NCI-H146 treated with DMSO at 0.1 percent for 48 hours (cell line): Measurements from ENCODE around the gene MEN1.
A peak's percentile ranks its signal among the peaks of the same experiment; 100 is the strongest.

Experiments used
- DNase-seq: peaks from one replicate; lab custom pipeline; 2025; ENCODE audit not compliant: unreplicated experiment; lab: John Stamatoyannopoulos, UW

The MEN1 gene

DNA sequence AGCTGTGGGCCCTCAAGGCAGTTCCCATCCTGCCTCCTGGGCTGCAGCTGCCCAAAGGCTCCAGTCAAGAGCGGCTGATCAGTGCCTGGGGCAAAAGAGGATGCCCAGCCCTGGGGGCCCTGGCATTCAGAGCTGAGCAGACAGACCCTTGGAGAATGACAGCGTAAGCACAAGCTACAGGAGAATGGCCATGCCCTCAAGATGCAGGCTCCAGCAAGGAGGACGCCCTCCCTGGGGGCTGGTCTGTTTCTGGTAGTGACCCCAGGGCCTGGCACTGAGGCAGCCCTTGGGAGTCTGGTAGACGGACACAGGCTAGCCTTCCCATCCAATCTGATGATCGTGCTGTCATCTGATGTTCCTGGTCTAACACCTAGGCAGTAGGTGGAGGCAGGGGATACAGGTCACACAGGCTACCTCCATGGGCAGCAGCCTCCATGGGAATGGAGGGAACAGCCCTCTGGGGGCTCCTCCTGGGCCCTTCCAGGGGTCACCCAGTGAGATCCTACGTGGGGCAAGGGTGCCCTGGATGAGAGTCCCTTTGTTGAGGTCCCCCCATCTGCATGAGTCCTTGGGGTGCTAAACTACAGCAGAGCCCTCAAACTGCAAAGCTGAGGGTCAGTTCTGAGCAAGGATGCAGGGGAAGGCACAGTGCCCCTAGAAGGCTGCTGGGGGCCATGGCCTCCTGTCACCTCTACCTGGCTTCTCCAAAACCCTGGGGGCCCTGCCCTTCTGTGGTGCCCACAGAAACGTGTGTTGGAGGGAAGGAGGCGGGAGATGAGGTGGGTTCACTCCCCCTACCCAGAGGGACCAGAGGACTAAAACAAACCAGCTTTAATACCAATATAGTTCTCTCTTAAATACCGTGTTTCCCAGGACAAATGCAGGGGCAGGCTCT is 21.8 kb downstream of the MEN1 start:
- DNase-seq = no peak

DNA sequence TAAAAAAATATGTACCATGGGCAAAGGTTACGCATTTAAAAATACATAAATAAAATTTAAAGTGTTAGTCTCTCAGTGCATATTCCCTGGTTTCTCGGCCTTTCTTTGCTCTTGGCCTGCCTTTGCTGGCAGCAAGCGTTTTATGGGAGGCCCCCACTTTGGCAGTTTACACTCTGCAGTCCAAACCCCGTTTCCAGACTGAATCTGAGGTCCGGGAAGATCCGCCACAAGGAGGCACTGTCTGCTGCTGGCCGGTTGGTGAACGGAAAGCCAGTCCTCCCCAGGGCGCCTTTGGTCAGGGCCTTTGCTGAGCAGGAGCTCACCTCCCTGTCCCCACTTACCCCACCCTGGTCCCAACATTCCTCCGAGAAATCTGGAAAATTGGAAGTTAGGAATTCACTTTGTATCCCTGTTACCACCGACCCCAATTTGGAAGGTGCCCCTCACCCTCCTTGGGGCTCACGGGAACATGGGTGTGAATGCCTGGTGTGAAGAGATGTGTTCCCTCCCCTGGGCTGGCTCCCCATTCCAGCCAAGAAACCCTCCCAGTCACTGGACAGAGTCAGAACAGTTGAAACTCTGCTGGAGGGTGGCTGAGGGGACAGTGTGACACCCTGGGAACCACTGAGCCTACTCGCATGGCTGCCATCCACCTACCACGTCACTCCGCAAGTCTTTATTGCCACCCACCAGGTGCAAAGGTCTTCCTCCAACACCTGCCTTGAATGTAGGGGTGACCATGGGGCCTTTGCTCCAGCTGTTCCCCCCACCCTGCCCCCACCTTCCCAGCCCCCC is 22.6 kb downstream of the MEN1 start:
- no peak for DNase-seq

GRCh38 chr11:64786308-64786707 is 24.0 kb downstream of the MEN1 start:
- no peak for DNase-seq

DNA sequence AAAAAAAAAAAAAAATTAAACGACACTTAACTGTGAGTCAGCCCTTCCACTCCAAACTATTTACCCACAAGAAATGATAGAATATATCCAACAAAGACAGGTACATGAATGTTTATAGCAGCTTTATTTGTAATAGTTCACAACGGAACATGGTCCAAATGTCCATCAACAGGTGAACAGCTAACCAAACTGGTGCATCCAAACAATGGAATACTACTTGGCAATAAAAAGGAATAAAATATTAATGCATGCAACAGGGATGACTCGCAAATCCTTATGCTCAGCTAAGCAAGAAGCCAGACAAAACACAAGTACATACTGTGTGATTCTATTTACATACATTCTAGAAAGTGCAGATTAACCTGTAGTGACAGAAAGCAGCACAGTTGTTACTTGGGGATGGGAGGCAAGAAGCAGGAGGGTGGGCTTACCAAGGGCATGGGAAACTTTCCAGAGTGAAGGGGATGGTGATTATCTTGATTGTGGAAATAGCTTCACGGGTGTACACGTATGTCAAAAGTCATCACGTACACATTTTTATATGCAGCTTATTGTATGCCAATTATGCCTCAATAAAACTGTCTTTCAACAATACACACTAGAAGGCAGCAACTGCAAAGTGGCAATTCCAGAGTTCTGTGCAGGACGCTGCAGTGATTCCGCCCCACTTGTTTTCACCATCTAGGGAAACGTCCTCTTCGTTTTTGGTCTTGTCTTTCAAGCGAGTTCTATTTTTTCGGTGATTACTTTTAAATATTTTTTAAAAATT is 25.4 kb downstream of the MEN1 start:
- DNase-seq = no peak

DNA sequence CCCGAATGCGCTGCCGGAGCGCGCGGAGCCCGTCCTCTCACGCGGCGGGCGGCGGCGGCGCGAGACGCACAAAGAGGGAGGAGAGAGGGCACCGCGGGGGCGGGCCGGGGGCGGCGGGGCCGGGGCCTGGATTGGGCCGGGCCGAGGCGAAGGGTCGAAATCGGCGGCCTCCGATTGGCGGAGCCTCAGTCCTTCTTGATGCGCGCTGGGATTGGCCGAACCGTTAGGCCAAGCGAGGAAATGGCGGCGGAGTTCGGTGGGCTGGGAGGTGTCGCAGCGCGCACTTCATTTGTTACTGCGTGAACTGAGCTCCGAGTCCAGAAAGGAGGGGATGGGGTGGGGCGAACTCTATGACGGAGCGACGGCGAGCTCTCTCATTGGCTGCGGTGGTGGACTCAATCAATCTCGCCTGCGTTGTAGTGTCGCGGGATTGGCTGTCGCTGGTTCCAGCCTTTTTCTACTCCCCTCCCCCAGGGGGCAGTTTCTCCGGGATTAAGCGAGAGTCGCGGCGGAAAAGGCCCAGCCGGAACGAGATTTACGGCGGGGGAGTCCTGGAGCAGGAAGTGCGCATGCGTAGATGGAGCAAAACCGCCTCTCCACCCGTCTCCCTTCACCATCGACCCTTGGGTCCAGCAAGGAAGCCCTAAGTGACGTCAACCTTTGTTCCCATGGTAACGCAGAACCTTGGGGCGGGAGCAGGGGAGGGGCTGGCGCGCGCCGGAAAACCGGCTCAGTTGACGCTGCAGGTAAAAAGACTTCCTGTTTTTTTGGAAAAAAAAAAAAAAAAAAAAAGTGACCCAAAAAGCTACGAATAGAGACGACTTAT is 31.7 kb downstream of the MEN1 start, which contains the start of gene SF1:
Gene SF1, minus strand, starts transcription at position 70 of the 826 bp plus-strand sequence. CDS start 150 bp downstream, outside the sequence.
- peak; percentile 99 for DNase-seq

- no peak for DNase-seq
Measured at GRCh38 chr11:64778223-64778472, 32.2 kb downstream of the MEN1 start.

DNA sequence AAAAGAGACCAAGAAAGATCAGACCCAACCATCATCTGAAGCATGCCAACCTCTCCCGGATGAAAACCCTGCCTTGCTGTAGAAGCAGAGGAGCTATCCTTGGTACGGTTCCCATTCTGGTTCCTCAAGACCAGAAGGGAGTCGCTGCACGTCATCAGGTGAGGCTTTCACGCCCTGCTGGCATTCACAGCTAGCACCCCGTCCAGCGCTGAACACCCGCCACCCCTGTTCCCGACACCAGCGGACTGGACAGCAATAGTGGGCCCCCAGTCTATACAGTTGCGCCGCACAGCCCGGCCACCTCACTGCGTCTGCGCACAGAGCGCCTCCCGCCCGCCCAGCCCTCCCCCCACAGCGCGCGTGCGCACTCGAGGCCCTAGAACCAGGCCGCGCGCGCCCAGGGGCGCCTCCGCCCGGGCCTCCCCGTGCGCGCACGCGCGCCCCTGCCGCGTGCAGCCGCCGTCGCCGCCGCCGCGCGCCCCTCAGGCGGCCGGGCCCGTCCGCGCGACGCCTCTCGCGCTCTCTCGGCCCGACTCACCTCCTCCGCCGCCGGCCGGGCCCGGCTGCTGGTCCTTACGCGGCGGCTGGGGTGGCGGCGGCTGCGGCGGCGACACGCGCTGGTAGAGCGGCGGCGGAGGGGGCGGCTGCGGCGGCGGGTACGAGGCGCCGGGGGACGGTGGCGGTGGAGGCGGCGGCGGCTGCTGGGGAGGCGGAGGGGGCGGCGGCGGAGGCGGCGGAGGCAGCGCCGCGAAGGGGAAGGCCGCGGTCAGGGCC is 32.7 kb downstream of the MEN1 start:
- DNase-seq = peak; percentile 36

GRCh38 chr11:64776875-64777274 is 33.5 kb downstream of the MEN1 start:
- no peak for DNase-seq

- no peak for DNase-seq
Measured at GRCh38 chr11:64776425-64776824, 33.9 kb downstream of the MEN1 start.

- DNase-seq = no peak
Measured at GRCh38 chr11:64774144-64774543, 36.2 kb downstream of the MEN1 start.

- no peak for DNase-seq
Measured at GRCh38 chr11:64772303-64773018, 37.9 kb downstream of the MEN1 start.

GRCh38 chr11:64771861-64772260 is 38.5 kb downstream of the MEN1 start:
- DNase-seq = no peak

GRCh38 chr11:64770120-64770519 is 40.2 kb downstream of the MEN1 start:
- DNase-seq = no peak

- DNase-seq = no peak
Measured at GRCh38 chr11:64769283-64769682, 41.1 kb downstream of the MEN1 start.

- no peak for DNase-seq
Measured at GRCh38 chr11:64768300-64768694, 42.1 kb downstream of the MEN1 start.

DNA sequence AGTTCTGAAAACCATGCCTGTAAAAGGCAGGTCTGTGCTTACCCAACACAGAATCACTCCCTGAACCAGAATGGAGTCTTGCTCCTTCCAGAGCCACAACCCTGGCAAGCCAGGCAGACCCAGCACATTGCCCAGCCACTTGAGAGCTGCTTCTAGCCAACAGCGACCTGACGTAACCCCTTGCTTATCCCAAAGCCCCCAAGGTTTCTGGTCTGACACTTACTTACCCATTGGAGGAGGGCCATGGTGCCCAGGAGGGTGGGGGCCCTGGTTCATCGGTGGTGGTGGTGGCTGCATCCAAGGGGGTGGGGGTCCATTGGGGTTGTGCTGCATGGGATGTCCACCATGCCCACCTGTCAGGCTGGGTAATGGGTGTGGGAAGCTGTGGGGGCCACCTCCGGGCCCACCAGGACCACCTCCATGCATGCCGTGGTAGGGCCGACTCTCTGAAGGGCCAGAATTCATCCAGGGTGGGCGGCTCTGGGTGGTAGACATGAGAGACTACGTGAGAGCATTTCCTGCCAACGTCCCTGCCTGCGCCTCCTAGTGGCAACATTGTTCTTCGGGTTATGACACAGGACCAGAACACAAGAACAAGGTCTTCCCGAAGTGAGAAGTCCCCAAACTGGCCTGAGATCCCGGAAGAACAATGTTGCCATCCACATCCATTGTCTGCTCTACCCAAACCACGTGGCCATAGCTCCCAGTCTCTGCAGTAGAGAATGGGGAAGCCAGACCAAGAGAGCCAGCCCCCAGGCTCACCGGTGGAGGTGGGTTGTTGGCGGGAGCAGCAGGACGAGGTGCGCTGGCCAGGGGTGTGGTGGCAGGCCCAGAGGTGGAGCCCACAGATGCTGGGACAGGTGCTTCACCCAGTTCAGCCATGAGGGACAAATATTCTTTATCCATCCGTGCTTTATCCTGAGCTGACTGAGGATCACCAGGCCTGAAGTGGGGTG is 42.7 kb downstream of the MEN1 start:
- DNase-seq = no peak

- DNase-seq = no peak
Measured at GRCh38 chr11:64766881-64767280, 43.5 kb downstream of the MEN1 start.
